Measurements from ENCODE around the gene KCNJ6.
"Not testable (repeated sequence)": the region's sequence is repeated elsewhere in the genome, so short reads cannot be mapped to it uniquely, and the experiment has no call there.

KCNJ6 gene

GRCh38 chr21:37644636-37645035 is 271.6 kb downstream of the KCNJ6 start:
- DNase-seq (ENCODE audit: low spot score), result peak; percentile 94

GRCh38 chr21:37643862-37644261 is 272.4 kb downstream of the KCNJ6 start:
- DNase-seq (ENCODE audit: low spot score), result not testable (repeated sequence)

GRCh38 chr21:37642493-37642892 is 273.8 kb downstream of the KCNJ6 start:
- no peak for DNase-seq (ENCODE audit: low spot score)

- no peak for DNase-seq (ENCODE audit: low spot score)
Measured at GRCh38 chr21:37639756-37640155, 276.5 kb downstream of the KCNJ6 start.

- DNase-seq (ENCODE audit: low spot score), result no peak
Measured at GRCh38 chr21:37636152-37636860, 280.0 kb downstream of the KCNJ6 start.

GRCh38 chr21:37631319-37632117 is 284.7 kb downstream of the KCNJ6 start:
- DNase-seq (ENCODE audit: low spot score), result no peak

GRCh38 chr21:37630872-37631271 is 285.4 kb downstream of the KCNJ6 start:
- DNase-seq (ENCODE audit: low spot score), result no peak

GRCh38 chr21:37628362-37628761 is 287.9 kb downstream of the KCNJ6 start:
- DNase-seq (ENCODE audit: low spot score), result no peak

GRCh38 chr21:37627561-37627960 is 288.7 kb downstream of the KCNJ6 start:
- no peak for DNase-seq (ENCODE audit: low spot score)

GRCh38 chr21:37627074-37627473 is 289.2 kb downstream of the KCNJ6 start:
- DNase-seq (ENCODE audit: low spot score), result no peak

GRCh38 chr21:37626320-37626719 is 289.9 kb downstream of the KCNJ6 start:
- no peak for DNase-seq (ENCODE audit: low spot score)

GRCh38 chr21:37623689-37624088 is 292.6 kb downstream of the KCNJ6 start:
- DNase-seq (ENCODE audit: low spot score), result no peak

GRCh38 chr21:37623183-37623582 is 293.1 kb downstream of the KCNJ6 start:
- no peak for DNase-seq (ENCODE audit: low spot score)

- peak; percentile 12 for DNase-seq (ENCODE audit: low spot score)
Measured at GRCh38 chr21:37622755-37623154, 293.5 kb downstream of the KCNJ6 start.

GRCh38 chr21:37620401-37620800 is 295.9 kb downstream of the KCNJ6 start:
- no peak for DNase-seq (ENCODE audit: low spot score)

- DNase-seq (ENCODE audit: low spot score), result no peak
Measured at GRCh38 chr21:37619464-37619974, 296.7 kb downstream of the KCNJ6 start.

- no peak for DNase-seq (ENCODE audit: low spot score)
Measured at GRCh38 chr21:37618081-37618480, 298.2 kb downstream of the KCNJ6 start.

GRCh38 chr21:37615962-37616361 is 300.3 kb downstream of the KCNJ6 start:
- DNase-seq (ENCODE audit: low spot score), result no peak

- DNase-seq (ENCODE audit: low spot score), result no peak
Measured at GRCh38 chr21:37614351-37614875, 301.8 kb downstream of the KCNJ6 start.

GRCh38 chr21:37607081-37607480 is 309.2 kb downstream of the KCNJ6 start:
- no peak for DNase-seq (ENCODE audit: low spot score)

- DNase-seq (ENCODE audit: low spot score), result no peak
Measured at GRCh38 chr21:37606549-37606948, 309.7 kb downstream of the KCNJ6 start.

GRCh38 chr21:37605006-37605405 is 311.3 kb downstream of the KCNJ6 start:
- no peak for DNase-seq (ENCODE audit: low spot score)

GRCh38 chr21:37603129-37603528 is 313.1 kb downstream of the KCNJ6 start:
- no peak for DNase-seq (ENCODE audit: low spot score)

Measured in kidney capillary endothelial cell (primary cell).